T-helper 2 cell treated with Interferon-gamma antibody and Interleukin-4, amounts not matched to agents 5 μg/mL and 100 μg/mL, for 36 hours (primary cell): ENCODE results near the gene MAU2.
"Not testable (repeated sequence)": the region's sequence is repeated elsewhere in the genome, so short reads cannot be mapped to it uniquely, and the experiment has no call there.

ENCODE experiments used
- DNase-seq: peaks from one replicate; pipeline ENCODE4 v3.0.0; 2021; ENCODE audit warnings: low spot score
- H3K27ac Mint-ChIP-seq: one replicate; pipeline ENCODE4 v1.8.0; 2021; ENCODE audit warnings: mild to moderate bottlenecking, mixed read lengths
- H3K27me3 Mint-ChIP-seq: one replicate; pipeline ENCODE4 v1.8.0; 2021; ENCODE audit warnings: low read depth, mixed read lengths
- H3K36me3 Mint-ChIP-seq: one replicate; pipeline ENCODE4 v1.8.0; 2021; ENCODE audit warnings: low read depth, mixed read lengths
- H3K4me1 Mint-ChIP-seq: one replicate; pipeline ENCODE4 v1.8.0; 2021; ENCODE audit warnings: low read depth, mixed read lengths
- H3K4me3 Mint-ChIP-seq: one replicate; pipeline ENCODE4 v1.8.0; 2022; ENCODE audit warnings: mild to moderate bottlenecking, moderate library complexity, mixed read lengths
- H3K9me3 Mint-ChIP-seq: one replicate; pipeline ENCODE4 v1.8.0; 2021; ENCODE audit warnings: mixed read lengths

Gene MAU2

GRCh38 chr19:19388568-19389555, 68.2 kb downstream of the MAU2 start:
- Mint-ChIP-seq H3K4me1 (peaks cover 50% of the 10 kb centered on the region), H3K36me3 (peaks cover 20% of the 10 kb centered on the region), H3K9me3 (no peaks in the 10 kb centered on the region), H3K27ac (peak overlapping the region; percentile 13), H3K27me3 (no peaks in the 10 kb centered on the region), H3K4me3 (peak overlapping the region; percentile 96)
- no peak for DNase-seq

GRCh38 chr19:19389683-19390082, 69.1 kb downstream of the MAU2 start:
- Mint-ChIP-seq H3K4me1 (peaks cover 55% of the 10 kb centered on the region), H3K36me3 (peaks cover 20% of the 10 kb centered on the region), H3K27ac (peak overlapping the region; percentile 22), H3K4me3 (peak overlapping the region; percentile 28)
- DNase-seq, H3K27me3 Mint-ChIP-seq, H3K9me3 Mint-ChIP-seq: not testable (repeated sequence)

- H3K27ac Mint-ChIP-seq, result peak overlapping the region; percentile 50
- not testable (repeated sequence) for H3K9me3 Mint-ChIP-seq, H3K36me3 Mint-ChIP-seq, H3K27me3 Mint-ChIP-seq, DNase-seq
- H3K4me1 Mint-ChIP-seq, result peaks cover 32% of the 10 kb centered on the region
- peak overlapping the region; percentile 40 for H3K4me3 Mint-ChIP-seq
These were observed 73.7 kb downstream of the MAU2 start for GRCh38 chr19:19394333-19394732.

- Mint-ChIP-seq H3K4me1 (peaks cover 27% of the 10 kb centered on the region), H3K4me3 (no peak overlapping the region), H3K9me3 (no peaks in the 10 kb centered on the region), H3K36me3 (peaks cover 2% of the 10 kb centered on the region), H3K27me3 (no peaks in the 10 kb centered on the region), H3K27ac (no peak overlapping the region)
- DNase-seq, result no peak
These were observed 79.3 kb downstream of the MAU2 start for GRCh38 chr19:19399733-19400433.

GRCh38 chr19:19402656-19403372, 82.2 kb downstream of the MAU2 start:
- DNase-seq, result no peak
- no peak overlapping the region for H3K4me3 Mint-ChIP-seq
- peaks cover 2% of the 10 kb centered on the region for H3K36me3 Mint-ChIP-seq
- H3K4me1 Mint-ChIP-seq, result peaks cover 39% of the 10 kb centered on the region
- no peaks in the 10 kb centered on the region for H3K27me3 Mint-ChIP-seq
- H3K27ac Mint-ChIP-seq, result no peak overlapping the region
- no peaks in the 10 kb centered on the region for H3K9me3 Mint-ChIP-seq

- Mint-ChIP-seq H3K36me3 (peaks cover 2% of the 10 kb centered on the region), H3K4me1 (peaks cover 41% of the 10 kb centered on the region), H3K9me3 (no peaks in the 10 kb centered on the region), H3K4me3 (peak overlapping the region; percentile 34), H3K27ac (no peak overlapping the region), H3K27me3 (no peaks in the 10 kb centered on the region)
- no peak for DNase-seq
These were observed 82.8 kb downstream of the MAU2 start for GRCh38 chr19:19403373-19403901.

GRCh38 chr19:19404879-19405860, 84.5 kb downstream of the MAU2 start, which contains the start of gene GATAD2A:
GATAD2A (plus strand) TSS chr19:19405675; CDS start chr19:19465346, 59,671 bp downstream.
- peak within 1 kb of the TSS; percentile 82 for H3K27ac Mint-ChIP-seq

GRCh38 chr19:19405971-19406877, 85.6 kb downstream of the MAU2 start:
- Mint-ChIP-seq H3K27ac (peak overlapping the region; percentile 82), H3K9me3 (no peaks in the 10 kb centered on the region), H3K4me3 (peak overlapping the region; percentile 94), H3K36me3 (peaks cover 2% of the 10 kb centered on the region), H3K4me1 (peaks cover 56% of the 10 kb centered on the region), H3K27me3 (no peaks in the 10 kb centered on the region)
- peak; percentile 67 for DNase-seq

More at GRCh38 chr19:19404879-19405860, 84.5 kb downstream of the MAU2 start, which contains the start of gene GATAD2A:
- peaks cover 2% of the 10 kb centered on the region for H3K36me3 Mint-ChIP-seq
- no peaks in the 10 kb centered on the region for H3K9me3 Mint-ChIP-seq
- H3K4me3 Mint-ChIP-seq, result peak within 1 kb of the TSS; percentile 94
- H3K27me3 Mint-ChIP-seq, result no peaks in the 10 kb centered on the region
- DNase-seq, result peak; percentile 91
- H3K4me1 Mint-ChIP-seq, result peaks cover 49% of the 10 kb centered on the region

GRCh38 chr19:19406878-19407632, 86.4 kb downstream of the MAU2 start:
- peak overlapping the region; percentile 82 for H3K27ac Mint-ChIP-seq
- no peaks in the 10 kb centered on the region for H3K36me3 Mint-ChIP-seq
- peak overlapping the region; percentile 94 for H3K4me3 Mint-ChIP-seq
- H3K9me3 Mint-ChIP-seq, result no peaks in the 10 kb centered on the region
- H3K27me3 Mint-ChIP-seq, result no peaks in the 10 kb centered on the region
- DNase-seq, result peak; percentile 61
- H3K4me1 Mint-ChIP-seq, result peaks cover 57% of the 10 kb centered on the region

- Mint-ChIP-seq H3K4me1 (peaks cover 57% of the 10 kb centered on the region), H3K9me3 (no peaks in the 10 kb centered on the region), H3K36me3 (no peaks in the 10 kb centered on the region), H3K4me3 (peak overlapping the region; percentile 94), H3K27me3 (no peaks in the 10 kb centered on the region), H3K27ac (no peak overlapping the region)
- DNase-seq, result no peak
These were observed 87.0 kb downstream of the MAU2 start for GRCh38 chr19:19407633-19407930.
